ENCODE measurements around the gene ELN.

GRCh38 chr7:74105992-74106391 is 78.0 kb downstream of the ELN start:
- TF ChIP-seq, protein P1, sequence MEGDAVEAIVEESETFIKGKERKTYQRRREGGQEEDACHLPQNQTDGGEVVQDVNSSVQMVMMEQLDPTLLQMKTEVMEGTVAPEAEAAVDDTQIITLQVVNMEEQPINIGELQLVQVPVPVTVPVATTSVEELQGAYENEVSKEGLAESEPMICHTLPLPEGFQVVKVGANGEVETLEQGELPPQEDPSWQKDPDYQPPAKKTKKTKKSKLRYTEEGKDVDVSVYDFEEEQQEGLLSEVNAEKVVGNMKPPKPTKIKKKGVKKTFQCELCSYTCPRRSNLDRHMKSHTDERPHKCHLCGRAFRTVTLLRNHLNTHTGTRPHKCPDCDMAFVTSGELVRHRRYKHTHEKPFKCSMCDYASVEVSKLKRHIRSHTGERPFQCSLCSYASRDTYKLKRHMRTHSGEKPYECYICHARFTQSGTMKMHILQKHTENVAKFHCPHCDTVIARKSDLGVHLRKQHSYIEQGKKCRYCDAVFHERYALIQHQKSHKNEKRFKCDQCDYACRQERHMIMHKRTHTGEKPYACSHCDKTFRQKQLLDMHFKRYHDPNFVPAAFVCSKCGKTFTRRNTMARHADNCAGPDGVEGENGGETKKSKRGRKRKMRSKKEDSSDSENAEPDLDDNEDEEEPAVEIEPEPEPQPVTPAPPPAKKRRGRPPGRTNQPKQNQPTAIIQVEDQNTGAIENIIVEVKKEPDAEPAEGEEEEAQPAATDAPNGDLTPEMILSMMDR (IDR thresholded peaks at IDR 0.05) = no peak
- no peak for TF ChIP-seq POLR2A (IDR thresholded peaks at IDR 0.05)
